WTC11 (cell line): Measurements from ENCODE around the gene SETD7. TPM values are rescaled to one million over a fixed set of nuclear protein-coding genes. Genes with fewer than 3 reads are reported as not detected.

ENCODE experiments used
- ATAC-seq: fragments of 200-7000 bp; cut with Tn5 transposase; 2 replicates; pipeline ENCODE4 v1.10.0; 2021; ENCODE audit warnings: mild to moderate bottlenecking, moderate library complexity
- CTCF ChIA-PET: fragments of 300-600 bp; sonication (Branson Sonifier 250); formaldehyde crosslinking; loops from one replicate; lab custom pipeline; 2021; ENCODE audit warnings: antibody characterized with exemption; lab: Charles Lee
- POLR2A ChIA-PET: fragments of 350-600 bp; sonication (Branson Sonifier 250); formaldehyde crosslinking; loops from one replicate; lab custom pipeline; 2021; ENCODE audit warnings: antibody characterized with exemption; lab: Charles Lee
- DNase-seq: peaks from one replicate; pipeline ENCODE4 v3.0.0; 2021; ENCODE audit warnings: low spot score
- H3K27ac Mint-ChIP-seq: 2 replicates; pipeline ENCODE4 v1.8.0; 2021; ENCODE audit warnings: mixed read lengths
- H3K27me3 Mint-ChIP-seq: 2 replicates; pipeline ENCODE4 v1.8.0; 2021; ENCODE audit warnings: low read depth, mild to moderate bottlenecking, moderate library complexity, mixed read lengths
- H3K36me3 Mint-ChIP-seq: 2 replicates; pipeline ENCODE4 v1.8.0; 2021; ENCODE audit warnings: mixed read lengths
- H3K4me1 Mint-ChIP-seq: 2 replicates; pipeline ENCODE4 v1.8.0; 2022; ENCODE audit warnings: mixed read lengths
- H3K4me3 Mint-ChIP-seq: 2 replicates; pipeline ENCODE4 v1.8.0; 2021; ENCODE audit warnings: mild to moderate bottlenecking, moderate library complexity, mixed read lengths
- H3K9me3 Mint-ChIP-seq: 2 replicates; pipeline ENCODE4 v1.8.0; 2021; ENCODE audit warnings: mixed read lengths
- AR ChIP-seq: fragments of 250-450 bp; sonication (Bioruptor Pico); IDR thresholded peaks from 2 replicates; pipeline ENCODE4 v1.9.0; 2021; ENCODE audit warnings: mild to moderate bottlenecking
- ATF3 ChIP-seq: sonication (generic); formaldehyde crosslinking; conservative IDR thresholded peaks from 2 replicates; pipeline ENCODE4 v1.8.1; 2022; ENCODE audit warnings: mild to moderate bottlenecking, missing genetic modification reagents
- CBFB ChIP-seq: sonication (generic); formaldehyde crosslinking; IDR thresholded peaks from 2 replicates; pipeline ENCODE4 v1.8.1; 2022; ENCODE audit warnings: mild to moderate bottlenecking, low read depth, missing genetic modification reagents
- E2F5 ChIP-seq: sonication (generic); formaldehyde crosslinking; IDR thresholded peaks from 2 replicates; pipeline ENCODE4 v1.8.1; 2022; ENCODE audit warnings: mild to moderate bottlenecking, moderate library complexity, missing genetic modification reagents
- HMGA2 ChIP-seq: fragments of 250-450 bp; sonication (Bioruptor Pico); IDR thresholded peaks from 2 replicates; pipeline ENCODE4 v1.4.0; 2021; ENCODE audit warnings: mild to moderate bottlenecking, moderate library complexity
- KAT7 ChIP-seq: sonication (generic); formaldehyde crosslinking; IDR thresholded peaks from 2 replicates; pipeline ENCODE4 v1.8.1; 2023; ENCODE audit warnings: missing genetic modification reagents, mild to moderate bottlenecking, borderline replicate concordance
- NR3C1 ChIP-seq: sonication (generic); formaldehyde crosslinking; conservative IDR thresholded peaks from 2 replicates; pipeline ENCODE4 v1.8.1; 2023; ENCODE audit warnings: low read depth, mild to moderate bottlenecking, missing genetic modification reagents
- RELA ChIP-seq: sonication (generic); formaldehyde crosslinking; IDR thresholded peaks from 2 replicates; pipeline ENCODE4 v1.8.1; 2022; ENCODE audit warnings: missing genetic modification reagents, mild to moderate bottlenecking, borderline replicate concordance
- RORB ChIP-seq: fragments of 250-450 bp; sonication (Bioruptor Pico); IDR thresholded peaks from 2 replicates; pipeline ENCODE4 v1.9.0; 2021; ENCODE audit warnings: mild to moderate bottlenecking
- SMAD4 ChIP-seq: sonication (generic); formaldehyde crosslinking; IDR thresholded peaks from 2 replicates; pipeline ENCODE4 v1.8.0; 2022; ENCODE audit warnings: mild to moderate bottlenecking, missing genetic modification reagents
- STAT6 ChIP-seq: sonication (generic); formaldehyde crosslinking; conservative IDR thresholded peaks from 2 replicates; pipeline ENCODE4 v1.8.1; 2023; ENCODE audit warnings: mild to moderate bottlenecking, low read depth, missing genetic modification reagents, moderate library complexity
- TCF7 ChIP-seq: sonication (generic); formaldehyde crosslinking; IDR thresholded peaks from 2 replicates; pipeline ENCODE4 v1.8.0; 2022; ENCODE audit warnings: mild to moderate bottlenecking, low read depth, missing genetic modification reagents, moderate library complexity
- TP53 ChIP-seq: sonication (generic); formaldehyde crosslinking; IDR thresholded peaks from 2 replicates; pipeline ENCODE4 v1.8.1; 2023; ENCODE audit warnings: mild to moderate bottlenecking, missing genetic modification reagents
- ZNF138 ChIP-seq: sonication (generic); formaldehyde crosslinking; conservative IDR thresholded peaks from 2 replicates; pipeline ENCODE4 v1.8.1; 2022; ENCODE audit warnings: mild to moderate bottlenecking, moderate library complexity, missing genetic modification reagents
- ZNF281 ChIP-seq: sonication (generic); formaldehyde crosslinking; IDR thresholded peaks from 2 replicates; pipeline ENCODE4 v1.8.0; 2023; ENCODE audit warnings: mild to moderate bottlenecking, missing genetic modification reagents
- ZNF317 ChIP-seq: sonication (generic); formaldehyde crosslinking; IDR thresholded peaks from 2 replicates; pipeline ENCODE4 v1.8.1; 2023; ENCODE audit warnings: low read depth, mild to moderate bottlenecking, moderate library complexity, missing genetic modification reagents, borderline replicate concordance
- ZSCAN18 ChIP-seq: fragments of 250-450 bp; sonication (Bioruptor Pico); IDR thresholded peaks from 2 replicates; pipeline ENCODE4 v2.1.2; 2022; ENCODE audit warnings: mild to moderate bottlenecking, moderate library complexity
- total RNA-seq: library from RNA; stranded (reverse); gene quantifications from 3 replicates; pipeline ENCODE4 v1.2.3, GENCODE V29; 2021

The SETD7 gene
- total RNA-seq, 1 experiment from 2014 or later: 5.6 TPM

- TF ChIP-seq STAT6: no peak
- no peak for TF ChIP-seq TCF7 (CRISPR knock-in tag)
- no peak for TF ChIP-seq RORB (CRISPR knock-in tag)
- no peak for TF ChIP-seq KAT7 (CRISPR knock-in tag)
- no peak for TF ChIP-seq ATF3 (CRISPR knock-in tag)
Measured at GRCh38 chr4:139535871-139536234, 20.2 kb downstream of the SETD7 start (continued).

- ChIA-PET CTCF (interaction anchor here (1.2 kb wide), 1 partner anchor 505 kb away, joined by 3 read pairs; no protein-coding TSS in a partner anchor), POLR2A (no interaction called here)
- no peaks in the 10 kb centered on the region for H3K36me3 Mint-ChIP-seq
- H3K9me3 Mint-ChIP-seq: no peaks in the 10 kb centered on the region; the same call in 1 of the 2 replicates
- H3K4me3 Mint-ChIP-seq: no peak overlapping the region
- no peaks in the 10 kb centered on the region for H3K4me1 Mint-ChIP-seq
- H3K27me3 Mint-ChIP-seq: no peaks in the 10 kb centered on the region
- DNase-seq: no peak
- H3K27ac Mint-ChIP-seq: no peak overlapping the region
- ATAC-seq: no peak
- TF ChIP-seq CBFB (CRISPR knock-in tag) (no peak), RELA (no peak), ZSCAN18 (CRISPR knock-in tag) (no peak), ZNF138 (CRISPR knock-in tag) (no peak), SMAD4 (CRISPR knock-in tag) (no peak), AR (CRISPR knock-in tag) (no peak)
Measured at GRCh38 chr4:139535228-139535870, 20.7 kb downstream of the SETD7 start.

GRCh38 chr4:139534287-139534950 lies 21.6 kb downstream of the SETD7 start:
- H3K27ac Mint-ChIP-seq: no peak overlapping the region
- no peaks in the 10 kb centered on the region for H3K9me3 Mint-ChIP-seq
- POLR2A ChIA-PET: no interaction called here
- no peak for DNase-seq
- H3K4me1 Mint-ChIP-seq: no peaks in the 10 kb centered on the region
- no peaks in the 10 kb centered on the region for H3K36me3 Mint-ChIP-seq
- CTCF ChIA-PET: interaction anchor here (1.2 kb wide), 1 partner anchor 504 kb away, joined by 3 read pairs; no protein-coding TSS in a partner anchor
- ATAC-seq: no peak
- H3K4me3 Mint-ChIP-seq: no peak overlapping the region
- H3K27me3 Mint-ChIP-seq: no peaks in the 10 kb centered on the region
- TF ChIP-seq RORB (CRISPR knock-in tag) (no peak), HMGA2 (no peak), ZNF317 (no peak), TP53 (no peak), ZNF281 (no peak), E2F5 (CRISPR knock-in tag) (no peak), NR3C1 (CRISPR knock-in tag) (no peak)
